HG02798 (cell line): ENCODE results near the gene CACFD1.

Experiments used
- ATAC-seq: cut with Tn5 transposase; IDR thresholded peaks from one replicate; pipeline ENCODE4 v1.9.1; 2021; ENCODE audit warnings: mild to moderate bottlenecking; ENCODE audit not compliant: unreplicated experiment, poor library complexity

CACFD1 gene

DNA sequence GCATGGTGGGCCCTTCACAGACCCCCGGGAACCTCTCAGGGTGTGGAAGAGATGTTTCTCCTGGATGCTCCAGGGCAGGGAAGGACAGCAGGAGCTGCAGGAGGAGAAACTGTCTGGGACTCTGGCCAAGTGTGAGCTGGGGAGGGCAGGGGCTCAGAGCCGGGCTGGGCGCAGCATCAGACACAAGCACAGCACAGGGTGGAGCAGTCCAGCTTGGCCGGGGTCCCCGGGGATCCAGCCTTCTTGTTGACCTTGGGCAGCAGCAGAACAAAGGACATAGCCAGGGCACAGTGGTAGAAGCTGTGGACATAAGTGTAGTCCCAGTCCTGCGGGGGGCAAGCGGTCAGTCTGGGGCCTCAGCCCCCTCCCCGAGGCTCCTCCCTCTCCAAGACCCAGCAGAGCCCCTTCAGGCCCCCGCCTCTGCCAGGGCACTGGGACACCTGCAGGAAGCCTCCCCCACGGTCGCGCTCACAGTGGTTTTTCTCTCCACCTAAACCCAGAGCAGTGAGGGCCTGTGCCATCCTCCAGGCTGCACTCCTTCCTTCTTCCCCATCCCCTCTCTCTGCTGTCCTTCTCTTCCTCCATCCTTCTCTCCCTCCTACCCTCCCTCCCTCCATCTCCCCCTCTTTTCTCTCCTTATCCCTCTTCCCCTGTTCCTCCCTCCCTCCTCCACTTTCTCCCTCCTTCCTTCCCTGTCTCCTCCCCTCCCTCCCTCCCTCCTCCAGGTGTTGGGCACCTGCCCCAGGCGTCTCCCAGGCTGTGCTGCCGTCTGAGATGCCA, 54.9 kb downstream of the CACFD1 start:
- no peak for ATAC-seq

- no peak for ATAC-seq
Observed at GRCh38 chr9:133515240-133515610, 55.4 kb downstream of the CACFD1 start.

GRCh38 chr9:133515615-133516255, 56.0 kb downstream of the CACFD1 start:
- ATAC-seq = no peak

GRCh38 chr9:133516256-133516960, 56.6 kb downstream of the CACFD1 start:
- no peak for ATAC-seq

GRCh38 chr9:133516961-133517350, 57.2 kb downstream of the CACFD1 start:
- ATAC-seq = no peak

- ATAC-seq = no peak
Observed at GRCh38 chr9:133517711-133518110, 57.9 kb downstream of the CACFD1 start.

GRCh38 chr9:133518200-133518599, 58.4 kb downstream of the CACFD1 start:
- no peak for ATAC-seq

GRCh38 chr9:133518706-133519449, 59.1 kb downstream of the CACFD1 start:
- no peak for ATAC-seq

GRCh38 chr9:133519693-133520092, 59.9 kb downstream of the CACFD1 start:
- no peak for ATAC-seq

- ATAC-seq = no peak
Observed at GRCh38 chr9:133520121-133520835, 60.5 kb downstream of the CACFD1 start.
